Measurements from ENCODE around the gene MCHR1. TPM values are rescaled to one million over a fixed set of nuclear protein-coding genes. Genes with fewer than 3 reads are reported as not detected.

Gene MCHR1
- total RNA-seq, 2 donors from 2014 or later, result not detected

DNA sequence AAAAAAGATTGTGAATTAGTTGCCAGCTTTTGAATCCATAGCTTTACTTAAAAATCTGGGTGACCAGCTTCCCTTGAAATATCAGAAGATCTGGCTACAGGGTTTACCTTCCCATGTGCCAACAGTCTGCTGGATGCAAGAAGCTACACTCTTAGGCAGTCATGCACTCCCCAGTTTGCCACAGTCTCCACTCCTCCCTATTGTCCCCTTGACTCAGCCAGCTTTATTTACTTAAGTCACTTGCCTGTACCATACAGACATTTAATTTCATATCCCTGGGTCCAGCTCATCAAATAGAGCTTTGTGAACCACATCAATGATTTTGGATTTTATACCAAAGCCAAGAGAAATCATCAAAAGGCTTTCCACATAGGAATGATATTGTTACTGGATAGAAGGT, 12.2 kb downstream of the MCHR1 start:
- intact Hi-C loops (cut with DNase I), result no loop called here
- Histone ChIP-seq H3K36me3 (replicated peaks in 1 of 2; ENCODE audit: insufficient read depth in 1 of 2, low read depth in 2 of 2) (no peaks in the 10 kb centered on the region), H3K27ac (no peak overlapping the region), H3K4me1 (no peaks in the 10 kb centered on the region), H3K9me3 (no peaks in the 10 kb centered on the region), H3K4me3 (no peak overlapping the region), H3K27me3 (no peaks in the 10 kb centered on the region)
- TF ChIP-seq, protein P1, sequence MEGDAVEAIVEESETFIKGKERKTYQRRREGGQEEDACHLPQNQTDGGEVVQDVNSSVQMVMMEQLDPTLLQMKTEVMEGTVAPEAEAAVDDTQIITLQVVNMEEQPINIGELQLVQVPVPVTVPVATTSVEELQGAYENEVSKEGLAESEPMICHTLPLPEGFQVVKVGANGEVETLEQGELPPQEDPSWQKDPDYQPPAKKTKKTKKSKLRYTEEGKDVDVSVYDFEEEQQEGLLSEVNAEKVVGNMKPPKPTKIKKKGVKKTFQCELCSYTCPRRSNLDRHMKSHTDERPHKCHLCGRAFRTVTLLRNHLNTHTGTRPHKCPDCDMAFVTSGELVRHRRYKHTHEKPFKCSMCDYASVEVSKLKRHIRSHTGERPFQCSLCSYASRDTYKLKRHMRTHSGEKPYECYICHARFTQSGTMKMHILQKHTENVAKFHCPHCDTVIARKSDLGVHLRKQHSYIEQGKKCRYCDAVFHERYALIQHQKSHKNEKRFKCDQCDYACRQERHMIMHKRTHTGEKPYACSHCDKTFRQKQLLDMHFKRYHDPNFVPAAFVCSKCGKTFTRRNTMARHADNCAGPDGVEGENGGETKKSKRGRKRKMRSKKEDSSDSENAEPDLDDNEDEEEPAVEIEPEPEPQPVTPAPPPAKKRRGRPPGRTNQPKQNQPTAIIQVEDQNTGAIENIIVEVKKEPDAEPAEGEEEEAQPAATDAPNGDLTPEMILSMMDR (IDR thresholded peaks at IDR 0.05), result no peak
- TF ChIP-seq POLR2A (IDR thresholded peaks at IDR 0.05), result no peak
- ATAC-seq (no peak), DNase-seq (no peak)

DNA sequence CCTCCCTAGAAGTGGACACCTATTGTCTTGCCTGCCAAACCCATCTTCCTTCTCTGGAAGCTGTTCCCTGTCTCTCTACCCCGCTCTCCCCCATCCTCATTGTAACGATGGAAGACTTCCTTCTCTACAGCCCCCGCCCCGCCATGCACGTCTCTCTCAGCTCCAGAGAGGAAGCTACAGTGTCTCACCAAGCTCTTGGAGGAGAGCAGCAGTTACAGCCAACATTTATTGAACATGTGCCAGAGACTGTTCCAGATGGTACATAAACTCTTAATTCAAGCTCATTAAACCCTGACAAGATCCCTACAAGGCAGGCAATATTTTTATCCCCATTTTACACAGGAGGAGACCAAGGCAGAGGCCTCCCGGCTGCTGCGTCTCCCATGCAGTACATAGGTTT, 15.1 kb downstream of the MCHR1 start:
- H3K27ac ChIP-seq, result no peak overlapping the region
- no peaks in the 10 kb centered on the region for H3K36me3 ChIP-seq (replicated peaks in 1 of 2; ENCODE audit: insufficient read depth in 1 of 2, low read depth in 2 of 2)
- no peak overlapping the region for H3K4me3 ChIP-seq
- intact Hi-C loops (cut with DNase I), result no loop called here
- DNase-seq (no peak), ATAC-seq (no peak)
- 61 to 64% methylated on average over 7 of the region's 7 CpGs for WGBS, 2 donors
- TF ChIP-seq, protein P1 (IDR thresholded peaks at IDR 0.05), result no peak
- no peak for TF ChIP-seq POLR2A (IDR thresholded peaks at IDR 0.05)
- H3K4me1 ChIP-seq, result no peaks in the 10 kb centered on the region
- H3K9me3 ChIP-seq, result no peaks in the 10 kb centered on the region
- H3K27me3 ChIP-seq, result no peaks in the 10 kb centered on the region

DNA sequence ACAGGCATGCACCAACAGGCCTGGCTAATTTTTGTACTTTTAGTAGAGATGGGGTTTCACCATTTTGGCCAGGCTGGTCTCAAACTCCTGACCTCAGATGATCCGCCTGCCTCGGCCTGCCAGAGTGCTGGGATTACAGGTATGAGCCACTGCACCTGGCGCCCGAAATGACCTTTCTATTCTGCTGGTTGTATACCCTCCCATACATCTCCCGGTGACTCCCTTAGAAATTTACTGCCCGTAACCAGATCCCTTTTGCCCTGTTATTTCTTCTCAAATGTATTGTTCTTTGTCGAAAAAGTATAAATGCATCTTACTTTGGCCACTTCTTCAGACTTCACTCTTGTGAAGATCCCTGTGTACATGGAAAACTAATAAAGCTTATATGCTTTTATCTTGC, 22.0 kb downstream of the MCHR1 start:
- no peak for ATAC-seq
- TF ChIP-seq, protein P1 (IDR thresholded peaks at IDR 0.05), result no peak
- no peak for TF ChIP-seq POLR2A (IDR thresholded peaks at IDR 0.05)
- intact Hi-C loops (cut with DNase I), result no loop called here

DNA sequence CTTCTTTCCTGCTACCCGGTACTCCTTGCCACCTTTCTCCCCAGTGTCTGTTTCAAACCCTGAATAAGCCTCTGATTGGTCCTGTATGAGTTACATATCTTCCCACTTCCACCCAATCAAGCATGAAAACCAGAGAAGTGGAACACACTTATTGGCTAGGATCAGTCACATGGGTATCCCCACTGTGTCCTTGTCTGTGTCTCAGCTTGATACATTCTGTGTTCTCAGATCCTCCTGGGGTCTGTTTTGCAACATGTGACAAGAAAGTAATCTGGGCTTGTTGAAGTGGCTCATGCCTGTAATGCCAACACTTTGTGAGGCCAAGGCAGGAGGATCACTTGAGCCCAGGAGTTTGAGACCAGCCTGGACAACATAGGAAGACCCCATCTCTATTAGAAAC, 23.9 kb downstream of the MCHR1 start:
- WGBS, 2 donors, result 75 to 93% methylated on average over 1 of the region's 1 CpG
- no peak for TF ChIP-seq POLR2A (IDR thresholded peaks at IDR 0.05)
- TF ChIP-seq, protein P1 (IDR thresholded peaks at IDR 0.05), result no peak
- Histone ChIP-seq H3K27ac (no peak overlapping the region), H3K9me3 (peaks cover 0 to 4% (median 0%) of the 10 kb centered on the region in 3 donors), H3K4me3 (no peak overlapping the region), H3K4me1 (no peaks in the 10 kb centered on the region), H3K36me3 (replicated peaks in 1 of 2; ENCODE audit: insufficient read depth in 1 of 2, low read depth in 2 of 2) (no peaks in the 10 kb centered on the region), H3K27me3 (no peaks in the 10 kb centered on the region)
- ATAC-seq, result no peak
- DNase-seq, result no peak
- intact Hi-C loops (cut with DNase I), result no loop called here

More for the DNA sequence above, 22.0 kb downstream of the MCHR1 start:
- no peak overlapping the region for H3K4me3 ChIP-seq
- H3K27ac ChIP-seq, result no peak overlapping the region
- H3K27me3 ChIP-seq, result no peaks in the 10 kb centered on the region
- H3K36me3 ChIP-seq (replicated peaks in 1 of 2; ENCODE audit: insufficient read depth in 1 of 2, low read depth in 2 of 2), result no peaks in the 10 kb centered on the region
- no peak for DNase-seq
- H3K9me3 ChIP-seq, result no peaks in the 10 kb centered on the region
- H3K4me1 ChIP-seq, result no peaks in the 10 kb centered on the region
- 89 to 92% methylated on average over 7 of the region's 7 CpGs for WGBS, 2 donors

DNA sequence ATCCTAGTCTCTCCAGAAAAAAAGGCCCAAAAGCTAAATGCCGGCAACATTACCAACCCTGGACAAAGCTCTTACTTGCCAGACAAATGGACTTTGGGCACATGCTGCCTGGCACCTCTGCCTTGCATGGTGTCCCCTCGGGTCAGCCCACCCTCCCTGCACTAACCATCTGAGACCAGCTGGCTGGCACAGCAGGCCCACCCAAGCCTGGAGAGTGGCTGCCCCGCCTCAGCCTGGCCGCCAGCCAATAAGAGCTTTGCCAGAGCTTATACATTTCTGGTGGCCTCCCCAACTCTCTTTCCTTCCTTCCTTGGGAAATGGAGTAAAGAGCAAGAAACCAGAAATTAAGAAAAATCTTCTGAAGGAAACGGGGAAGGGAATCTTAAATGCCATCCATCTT, 24.5 kb downstream of the MCHR1 start:
- no peaks in the 10 kb centered on the region for H3K27me3 ChIP-seq
- no peaks in the 10 kb centered on the region for H3K4me1 ChIP-seq
- peaks cover 0 to 4% (median 0%) of the 10 kb centered on the region in 3 donors for H3K9me3 ChIP-seq
- ATAC-seq (no peak), DNase-seq (no peak)
- WGBS, 2 donors, result 68 to 85% methylated on average over 4 to 5 of the region's 5 CpGs
- no peak overlapping the region for H3K4me3 ChIP-seq
- TF ChIP-seq, protein P1 (IDR thresholded peaks at IDR 0.05), result no peak
- no peak for TF ChIP-seq POLR2A (IDR thresholded peaks at IDR 0.05)
- intact Hi-C loops (cut with DNase I), result no loop called here
- H3K36me3 ChIP-seq (replicated peaks in 1 of 2; ENCODE audit: insufficient read depth in 1 of 2, low read depth in 2 of 2), result no peaks in the 10 kb centered on the region
- H3K27ac ChIP-seq, result no peak overlapping the region
